Measurements from ENCODE around the gene USP13. TPM values are rescaled to one million over a fixed set of nuclear protein-coding genes. Genes with fewer than 3 reads are reported as not detected.
A peak's percentile ranks its signal among the peaks of the same experiment; 100 is the strongest.
"Not testable (repeated sequence)": the region's sequence is repeated elsewhere in the genome, so short reads cannot be mapped to it uniquely, and the experiment has no call there.

The USP13 gene
- total and polyA plus RNA-seq, 2 donors (not counting 3 experiments of a cell fraction or from before 2014, with no cell fraction given): 5.8 to 24.0 TPM

GRCh38 chr3:179682426-179683080, 29.7 kb downstream of the USP13 start:
- BruUV-seq (replicated peaks): no TSS peak
- Histone ChIP-seq H3K27ac (ENCODE audit: insufficient read depth, low read depth, low read length) (no peak overlapping the region), H3K4me1 (ENCODE audit: control insufficient read depth, extremely low read depth, insufficient read depth, low read length) (peaks cover 15% of the 10 kb centered on the region), H3K9ac (replicated peaks; ENCODE audit: extremely low read depth, insufficient read depth, low read length) (peak overlapping the region; percentile 10), H3K9me1 (replicated peaks; ENCODE audit: control insufficient read depth, extremely low read depth, insufficient read depth, low read length) (no peaks in the 10 kb centered on the region), H3K4me2 (ENCODE audit: insufficient read depth, low read length) (peak overlapping the region; percentile 69), H3K79me2 (ENCODE audit: control insufficient read depth, insufficient read depth, low read length) (peaks cover 16% of the 10 kb centered on the region), H3K9me3 (replicated peaks; ENCODE audit: control insufficient read depth, insufficient read depth, low read length) (no peaks in the 10 kb centered on the region), H3K27me3 (ENCODE audit: control insufficient read depth in 2 of 2, insufficient read depth in 2 of 2, low read length in 2 of 2) (no peaks in the 10 kb centered on the region), H2AFZ (ENCODE audit: low read depth, low read length) (no peak overlapping the region), H3K4me3 (replicated peaks in 1 of 3; ENCODE audit: insufficient read depth in 1 of 3, low read depth in 1 of 3, low read length in 3 of 3) (peak overlapping the region in 1 of 3 experiments; percentile 8), H4K20me1 (replicated peaks; ENCODE audit: control insufficient read depth, extremely low read depth, insufficient read depth, low read length) (no peaks in the 10 kb centered on the region), H3K36me3 (ENCODE audit: control insufficient read depth in 2 of 2, extremely low read depth in 1 of 2, insufficient read depth in 2 of 2, low read length in 2 of 2) (no peaks in the 10 kb centered on the region)
- peak; percentile 75 for DNase-seq (ENCODE audit: low read depth, low spot score)
- TF ChIP-seq GATA2 (IDR thresholded peaks at IDR 0.05; ENCODE audit: insufficient read depth, insufficient read length, low read depth, low read length) (no peak), JUN (IDR thresholded peaks at IDR 0.05; ENCODE audit: borderline replicate concordance, insufficient read depth, insufficient read length, low read depth) (no peak), MAX (IDR thresholded peaks at IDR 0.05; ENCODE audit: insufficient read depth, insufficient read length) (no peak), MYC (IDR thresholded peaks at IDR 0.05; ENCODE audit: low read depth, low read length) (no peak), EZH2 (IDR thresholded peaks at IDR 0.05; ENCODE audit: borderline replicate concordance, low read depth, low read length, severe bottlenecking) (no peak), POLR2A (IDR thresholded peaks at IDR 0.05; ENCODE audit: low read depth, low read length) (no peak), CTCF (IDR thresholded peaks at IDR 0.05; ENCODE audit: extremely low read depth in 1 of 2, insufficient read depth in 1 of 2, low read depth in 1 of 2, low read length in 2 of 2) (no peak), POLR2AphosphoS5 (IDR thresholded peaks at IDR 0.05; ENCODE audit: insufficient read depth, low read depth, low read length) (no peak), FOS (IDR thresholded peaks at IDR 0.05; ENCODE audit: borderline replicate concordance, insufficient read depth, low read length) (no peak)
- CTCF ChIA-PET: interaction anchor here (0.9 kb wide), 1 partner anchor 11 kb away, joined by 5 read pairs; no protein-coding TSS in a partner anchor
- POLR2A ChIA-PET: no interaction called here
- FAIRE-seq: no peak
- dilution Hi-C loops (cut with MboI; ENCODE audit: extremely low pct_ligation_motif_present, low sequenced_read_pairs) (no loop called here), intact Hi-C loops (cut with micrococcal nuclease) (loop anchor here (2.0 kb wide), 1 partner anchor 14 kb away; no protein-coding TSS in a partner anchor)

GRCh38 chr3:179683286-179683685, 30.4 kb downstream of the USP13 start:
- H3K4me1 ChIP-seq (ENCODE audit: control insufficient read depth, extremely low read depth, insufficient read depth, low read length): peaks cover 15% of the 10 kb centered on the region
- H3K36me3 ChIP-seq (ENCODE audit: control insufficient read depth in 2 of 2, extremely low read depth in 1 of 2, insufficient read depth in 2 of 2, low read length in 2 of 2); H3K9ac ChIP-seq (replicated peaks; ENCODE audit: extremely low read depth, insufficient read depth, low read length); H3K9me1 ChIP-seq (replicated peaks; ENCODE audit: control insufficient read depth, extremely low read depth, insufficient read depth, low read length); CTCF ChIA-PET; FAIRE-seq; H3K4me3 ChIP-seq (replicated peaks in 1 of 3; ENCODE audit: insufficient read depth in 1 of 3, low read depth in 1 of 3, low read length in 3 of 3); POLR2A ChIA-PET; H3K27ac ChIP-seq (ENCODE audit: insufficient read depth, low read depth, low read length); H3K9me3 ChIP-seq (replicated peaks; ENCODE audit: control insufficient read depth, insufficient read depth, low read length); H3K27me3 ChIP-seq (ENCODE audit: control insufficient read depth in 2 of 2, insufficient read depth in 2 of 2, low read length in 2 of 2); H2AFZ ChIP-seq (ENCODE audit: low read depth, low read length); BruUV-seq (replicated peaks); H3K4me2 ChIP-seq (ENCODE audit: insufficient read depth, low read length); dilution Hi-C loops (cut with MboI; ENCODE audit: extremely low pct_ligation_motif_present, low sequenced_read_pairs); H4K20me1 ChIP-seq (replicated peaks; ENCODE audit: control insufficient read depth, extremely low read depth, insufficient read depth, low read length); DNase-seq (ENCODE audit: low read depth, low spot score): not testable (repeated sequence)
- intact Hi-C loops (cut with micrococcal nuclease): loop anchor here (2.0 kb wide), 1 partner anchor 14 kb away; no protein-coding TSS in a partner anchor
- peaks cover 14% of the 10 kb centered on the region for H3K79me2 ChIP-seq (ENCODE audit: control insufficient read depth, insufficient read depth, low read length)

Measured in endothelial cell of umbilical vein (primary cell).